ENCODE measurements around the gene C10orf71. TPM values are rescaled to one million over a fixed set of nuclear protein-coding genes. Genes with fewer than 3 reads are reported as not detected.

The C10orf71 gene
- total RNA-seq, 1 experiment from 2014 or later, result not detected

DNA sequence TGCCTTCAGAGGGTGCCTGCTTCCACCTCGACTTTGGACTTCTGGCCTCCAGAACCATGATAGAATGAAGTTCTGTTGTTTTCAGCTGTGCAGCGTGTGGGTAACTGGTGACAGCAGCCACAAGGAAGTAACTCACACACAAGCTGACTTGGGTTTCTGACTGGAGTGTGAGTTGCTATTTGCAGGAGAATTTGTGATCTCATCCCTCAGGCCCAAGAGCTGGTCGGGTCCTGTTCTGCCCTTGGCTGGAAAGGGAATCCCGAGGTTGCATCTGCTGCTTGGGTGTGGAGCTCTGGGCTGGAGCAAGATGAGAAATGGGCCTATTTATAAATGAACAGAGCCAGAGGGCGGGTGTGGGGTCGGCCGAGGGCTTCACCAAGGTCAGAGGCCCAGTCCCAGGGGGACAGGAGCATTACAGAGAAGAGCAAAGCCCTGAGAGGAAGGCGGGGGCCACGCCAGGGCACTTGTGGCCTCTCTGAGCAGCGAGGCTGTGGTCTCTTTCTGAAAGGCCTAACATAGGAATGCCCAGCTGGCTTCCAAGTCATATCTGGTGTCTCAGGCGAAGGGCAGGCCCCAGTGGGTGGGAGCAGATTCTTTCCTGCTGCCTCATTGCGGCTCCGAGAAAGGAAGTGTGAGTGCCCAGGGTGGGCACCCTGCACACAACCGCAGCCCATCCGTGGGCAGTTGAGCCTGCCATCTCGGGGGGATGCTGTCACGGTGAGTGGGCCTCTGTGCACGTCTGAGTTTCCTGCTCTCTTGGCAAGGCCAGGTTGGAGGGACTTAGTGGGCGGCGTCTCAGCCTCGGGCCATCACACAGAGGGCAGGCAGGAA lies 26.5 kb upstream of the C10orf71 start:
- RAD21 ChIA-PET (ENCODE audit: low non-redundant PET in 1 of 2, low total read pairs in 2 of 2, uncharacterized antibody in 2 of 2, unreplicated experiment in 2 of 2), result no interaction called here

More for the DNA sequence above, 26.5 kb upstream of the C10orf71 start:
- H3K9ac ChIP-seq (ENCODE audit: low read length), result no peak overlapping the region
- no peaks in the 10 kb centered on the region for H4K20me1 ChIP-seq (ENCODE audit: insufficient read depth)
- no peaks in the 10 kb centered on the region for H3K9me3 ChIP-seq (ENCODE audit: control insufficient read depth in 1 of 2, insufficient read depth in 1 of 2, low read depth in 1 of 2, low read length in 2 of 2)
- CTCF ChIA-PET, result no interaction called here
- no peaks in the 10 kb centered on the region for H3K9me2 ChIP-seq (ENCODE audit: insufficient read depth)
- H3K36me3 ChIP-seq (ENCODE audit: control insufficient read depth in 1 of 2, insufficient read depth in 2 of 2, low read length in 2 of 2), result no peaks in the 10 kb centered on the region
- H3K4me3 ChIP-seq (replicated peaks in 1 of 2; ENCODE audit: low read depth in 1 of 2, low read length in 2 of 2), result no peak overlapping the region
- no peaks in the 10 kb centered on the region for H3K4me1 ChIP-seq (ENCODE audit: control insufficient read depth in 1 of 2, insufficient read depth in 2 of 2, low read length in 2 of 2)
- no TSS peak for BruUV-seq (replicated peaks)
- peaks cover 2% of the 10 kb centered on the region; the same call in 1 of the 2 replicates for H3K27me3 ChIP-seq (ENCODE audit: insufficient read depth, low read length)
- ATAC-seq (no peak), DNase-seq (ENCODE audit: low read depth, low spot score) (no peak)
- H3K4me2 ChIP-seq (ENCODE audit: low read length), result no peak overlapping the region
- no peak overlapping the region for H3K27ac ChIP-seq (ENCODE audit: low read depth, low read length)
- H2AFZ ChIP-seq (ENCODE audit: low read depth, low read length, poor library complexity, severe bottlenecking), result no peak overlapping the region
- TF ChIP-seq, protein P1, sequence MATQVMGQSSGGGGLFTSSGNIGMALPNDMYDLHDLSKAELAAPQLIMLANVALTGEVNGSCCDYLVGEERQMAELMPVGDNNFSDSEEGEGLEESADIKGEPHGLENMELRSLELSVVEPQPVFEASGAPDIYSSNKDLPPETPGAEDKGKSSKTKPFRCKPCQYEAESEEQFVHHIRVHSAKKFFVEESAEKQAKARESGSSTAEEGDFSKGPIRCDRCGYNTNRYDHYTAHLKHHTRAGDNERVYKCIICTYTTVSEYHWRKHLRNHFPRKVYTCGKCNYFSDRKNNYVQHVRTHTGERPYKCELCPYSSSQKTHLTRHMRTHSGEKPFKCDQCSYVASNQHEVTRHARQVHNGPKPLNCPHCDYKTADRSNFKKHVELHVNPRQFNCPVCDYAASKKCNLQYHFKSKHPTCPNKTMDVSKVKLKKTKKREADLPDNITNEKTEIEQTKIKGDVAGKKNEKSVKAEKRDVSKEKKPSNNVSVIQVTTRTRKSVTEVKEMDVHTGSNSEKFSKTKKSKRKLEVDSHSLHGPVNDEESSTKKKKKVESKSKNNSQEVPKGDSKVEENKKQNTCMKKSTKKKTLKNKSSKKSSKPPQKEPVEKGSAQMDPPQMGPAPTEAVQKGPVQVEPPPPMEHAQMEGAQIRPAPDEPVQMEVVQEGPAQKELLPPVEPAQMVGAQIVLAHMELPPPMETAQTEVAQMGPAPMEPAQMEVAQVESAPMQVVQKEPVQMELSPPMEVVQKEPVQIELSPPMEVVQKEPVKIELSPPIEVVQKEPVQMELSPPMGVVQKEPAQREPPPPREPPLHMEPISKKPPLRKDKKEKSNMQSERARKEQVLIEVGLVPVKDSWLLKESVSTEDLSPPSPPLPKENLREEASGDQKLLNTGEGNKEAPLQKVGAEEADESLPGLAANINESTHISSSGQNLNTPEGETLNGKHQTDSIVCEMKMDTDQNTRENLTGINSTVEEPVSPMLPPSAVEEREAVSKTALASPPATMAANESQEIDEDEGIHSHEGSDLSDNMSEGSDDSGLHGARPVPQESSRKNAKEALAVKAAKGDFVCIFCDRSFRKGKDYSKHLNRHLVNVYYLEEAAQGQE (IDR thresholded peaks at IDR 0.05; ENCODE audit: low read depth), result no peak
- no peak for TF ChIP-seq EZH2 (IDR thresholded peaks at IDR 0.05)
- TF ChIP-seq, protein P2, sequence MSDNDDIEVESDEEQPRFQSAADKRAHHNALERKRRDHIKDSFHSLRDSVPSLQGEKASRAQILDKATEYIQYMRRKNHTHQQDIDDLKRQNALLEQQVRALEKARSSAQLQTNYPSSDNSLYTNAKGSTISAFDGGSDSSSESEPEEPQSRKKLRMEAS (IDR thresholded peaks at IDR 0.05), result no peak
- TF ChIP-seq, protein P3, sequence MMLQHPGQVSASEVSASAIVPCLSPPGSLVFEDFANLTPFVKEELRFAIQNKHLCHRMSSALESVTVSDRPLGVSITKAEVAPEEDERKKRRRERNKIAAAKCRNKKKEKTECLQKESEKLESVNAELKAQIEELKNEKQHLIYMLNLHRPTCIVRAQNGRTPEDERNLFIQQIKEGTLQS (IDR thresholded peaks at IDR 0.05), result no peak
- TF ChIP-seq CEBPB (IDR thresholded peaks at IDR 0.05; ENCODE audit: low read depth), result no peak
- no peak for TF ChIP-seq CBX3 (IDR thresholded peaks at IDR 0.05; ENCODE audit: low read depth)
- no peak for TF ChIP-seq EZH2phosphoT487 (IDR thresholded peaks at IDR 0.05; ENCODE audit: borderline replicate concordance)
- TF ChIP-seq POLR2AphosphoS5 (IDR thresholded peaks at IDR 0.05; ENCODE audit: low read depth, low read length), result no peak
- no peak for TF ChIP-seq ZFX (IDR thresholded peaks at IDR 0.05)
- no peak for TF ChIP-seq YY1 (IDR thresholded peaks at IDR 0.05; ENCODE audit: extremely low read depth, insufficient replicate concordance, low read depth, low read length)
- no peak for TF ChIP-seq ELF1 (IDR thresholded peaks at IDR 0.05; ENCODE audit: borderline replicate concordance, low read depth)
- TF ChIP-seq, protein P4, sequence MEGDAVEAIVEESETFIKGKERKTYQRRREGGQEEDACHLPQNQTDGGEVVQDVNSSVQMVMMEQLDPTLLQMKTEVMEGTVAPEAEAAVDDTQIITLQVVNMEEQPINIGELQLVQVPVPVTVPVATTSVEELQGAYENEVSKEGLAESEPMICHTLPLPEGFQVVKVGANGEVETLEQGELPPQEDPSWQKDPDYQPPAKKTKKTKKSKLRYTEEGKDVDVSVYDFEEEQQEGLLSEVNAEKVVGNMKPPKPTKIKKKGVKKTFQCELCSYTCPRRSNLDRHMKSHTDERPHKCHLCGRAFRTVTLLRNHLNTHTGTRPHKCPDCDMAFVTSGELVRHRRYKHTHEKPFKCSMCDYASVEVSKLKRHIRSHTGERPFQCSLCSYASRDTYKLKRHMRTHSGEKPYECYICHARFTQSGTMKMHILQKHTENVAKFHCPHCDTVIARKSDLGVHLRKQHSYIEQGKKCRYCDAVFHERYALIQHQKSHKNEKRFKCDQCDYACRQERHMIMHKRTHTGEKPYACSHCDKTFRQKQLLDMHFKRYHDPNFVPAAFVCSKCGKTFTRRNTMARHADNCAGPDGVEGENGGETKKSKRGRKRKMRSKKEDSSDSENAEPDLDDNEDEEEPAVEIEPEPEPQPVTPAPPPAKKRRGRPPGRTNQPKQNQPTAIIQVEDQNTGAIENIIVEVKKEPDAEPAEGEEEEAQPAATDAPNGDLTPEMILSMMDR (IDR thresholded peaks at IDR 0.05 in 2 of 3, conservative IDR thresholded peaks at IDR 0.05 in 1 of 3; ENCODE audit: borderline replicate concordance in 1 of 3, insufficient read depth in 1 of 3, low read depth in 2 of 3, low read length in 2 of 3), result no peak
- TF ChIP-seq ZNF274 (IDR thresholded peaks at IDR 0.05; ENCODE audit: low read depth, low read length), result no peak
- TF ChIP-seq EGR1 (IDR thresholded peaks at IDR 0.05; ENCODE audit: low read depth), result no peak
- TF ChIP-seq POLR2A (IDR thresholded peaks at IDR 0.05; ENCODE audit: borderline replicate concordance, extremely low read depth, insufficient read depth, insufficient read length), result no peak
- TF ChIP-seq TCF7L2 (IDR thresholded peaks at IDR 0.05; ENCODE audit: borderline replicate concordance, extremely low read depth, insufficient read depth, insufficient read length), result no peak
- intact Hi-C loops (cut with micrococcal nuclease), result no loop called here
- POLR2A ChIA-PET, result no interaction called here
- no peaks in the 10 kb centered on the region for H3K79me2 ChIP-seq (ENCODE audit: insufficient read depth, low read length)

All from HCT116 (cell line).